Measurements from ENCODE around the gene CFAP45. TPM values are rescaled to one million over a fixed set of nuclear protein-coding genes. Genes with fewer than 3 reads are reported as not detected.

The CFAP45 gene
- polyA plus RNA-seq, 1 of the 3 experiments (the other 2 are of a cell fraction): 0.74 TPM

GRCh38 chr1:159896546-159896930 is 3.4 kb downstream of the CFAP45 start:
- DNase-seq: no peak
- ChIA-PET CTCF (interaction anchor here (14.6 kb wide), 1 partner anchor 100 kb away, joined by 533 read pairs; the partner anchor contains the start of gene FCRL6), POLR2A (no interaction called here)
- Histone ChIP-seq H3K27ac (ENCODE audit: low read depth in 2 of 2, low read length in 1 of 2) (peak overlapping the region in 1 of 2 experiments; percentile 36; a peak in 1 of 4 replicates), H3K79me2 (ENCODE audit: insufficient read depth) (no peaks in the 10 kb centered on the region), H3K9me3 (no peaks in the 10 kb centered on the region), H3F3A (replicated peaks; ENCODE audit: insufficient read depth) (no peaks in the 10 kb centered on the region), H3K9ac (no peak overlapping the region), H3K4me1 (ENCODE audit: control insufficient read depth in 1 of 2, insufficient read depth in 2 of 2, low read depth in 1 of 2, low read length in 1 of 2) (0 out of 4 replicates have a peak, but pooled peaks cover 0 to 7% of the 10 kb centered on the region in 2 experiments), H3K4me2 (peak overlapping the region; percentile 31; the same call in 1 of the 2 replicates), H3K27me3 (ENCODE audit: insufficient read depth) (no peaks in the 10 kb centered on the region), H4K20me1 (ENCODE audit: insufficient read depth) (no peaks in the 10 kb centered on the region), H3K36me3 (replicated peaks in 1 of 2; ENCODE audit: control insufficient read depth in 1 of 2, insufficient read depth in 2 of 2, low read length in 1 of 2) (no peaks in the 10 kb centered on the region), H3K9me2 (no peaks in the 10 kb centered on the region), H3K4me3 (ENCODE audit: low read depth in 2 of 2, low read length in 1 of 2) (no peak overlapping the region), H2AFZ (ENCODE audit: low read depth) (no peak overlapping the region)
- TF ChIP-seq EZH2phosphoT487 (IDR thresholded peaks at IDR 0.05; ENCODE audit: borderline replicate concordance, low read depth) (no peak), JUND (IDR thresholded peaks at IDR 0.05) (no peak), SMC3 (IDR thresholded peaks at IDR 0.05; ENCODE audit: low read depth, low read length) (no peak), CHD2 (IDR thresholded peaks at IDR 0.05; ENCODE audit: low read length, partially characterized antibody) (no peak), GABPA (IDR thresholded peaks at IDR 0.05; ENCODE audit: low read depth) (no peak), MEF2A (IDR thresholded peaks at IDR 0.05; ENCODE audit: borderline replicate concordance, low read depth) (no peak), NRF1 (IDR thresholded peaks at IDR 0.05; ENCODE audit: low read depth, low read length) (no peak), FOXM1 (IDR thresholded peaks at IDR 0.05; ENCODE audit: low read depth) (no peak), USF1 (IDR thresholded peaks at IDR 0.05; ENCODE audit: borderline replicate concordance, low read depth) (no peak), SIN3A (IDR thresholded peaks at IDR 0.05; ENCODE audit: borderline replicate concordance, low read depth, low read length) (no peak), MXI1 (IDR thresholded peaks at IDR 0.05; ENCODE audit: low read depth, low read length) (no peak), RAD21 (IDR thresholded peaks at IDR 0.05; ENCODE audit: low read length) (no peak)
- TF ChIP-seq, protein P1, sequence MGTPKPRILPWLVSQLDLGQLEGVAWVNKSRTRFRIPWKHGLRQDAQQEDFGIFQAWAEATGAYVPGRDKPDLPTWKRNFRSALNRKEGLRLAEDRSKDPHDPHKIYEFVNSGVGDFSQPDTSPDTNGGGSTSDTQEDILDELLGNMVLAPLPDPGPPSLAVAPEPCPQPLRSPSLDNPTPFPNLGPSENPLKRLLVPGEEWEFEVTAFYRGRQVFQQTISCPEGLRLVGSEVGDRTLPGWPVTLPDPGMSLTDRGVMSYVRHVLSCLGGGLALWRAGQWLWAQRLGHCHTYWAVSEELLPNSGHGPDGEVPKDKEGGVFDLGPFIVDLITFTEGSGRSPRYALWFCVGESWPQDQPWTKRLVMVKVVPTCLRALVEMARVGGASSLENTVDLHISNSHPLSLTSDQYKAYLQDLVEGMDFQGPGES (IDR thresholded peaks at IDR 0.05; ENCODE audit: low read depth, low read length): no peak
- 75% methylated on average over 3 of the region's 3 CpGs for WGBS (ENCODE audit: low lambda C conversion rate)

DNA sequence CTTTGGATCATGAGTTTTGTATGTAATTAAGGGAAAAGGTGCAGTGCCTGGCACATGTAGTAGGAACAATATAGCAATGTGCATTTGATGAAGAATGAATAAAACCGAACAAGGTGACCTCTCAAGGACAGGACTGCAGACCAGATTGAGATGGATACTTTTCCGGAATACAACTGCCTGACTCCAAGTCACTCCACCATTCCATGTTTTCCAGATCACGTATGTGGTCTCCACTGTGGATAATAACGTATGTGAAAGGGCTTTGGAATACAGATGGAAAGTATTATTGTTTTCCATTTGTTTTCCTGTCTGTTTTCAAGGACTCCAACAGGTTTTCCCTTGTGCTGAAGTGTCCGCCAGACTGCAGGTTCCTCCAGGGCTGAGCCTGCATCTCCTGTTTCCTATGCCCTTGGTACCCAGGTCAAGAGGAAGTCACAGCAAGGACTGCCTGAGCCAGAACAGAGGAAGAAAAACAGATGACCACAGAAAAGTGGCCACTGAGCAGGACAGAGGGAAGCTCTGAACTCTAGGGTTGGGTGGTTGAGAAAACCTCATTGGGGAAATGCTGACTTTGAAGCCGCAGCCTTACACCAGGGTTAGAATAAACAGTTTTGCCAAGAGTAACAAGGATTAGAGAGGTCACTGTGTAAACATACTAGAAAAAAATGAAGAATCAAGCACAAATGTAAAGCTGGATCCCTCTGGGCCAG is 4.0 kb downstream of the CFAP45 start:
- Histone ChIP-seq H3K27me3 (ENCODE audit: insufficient read depth) (no peaks in the 10 kb centered on the region), H3K9me3 (no peaks in the 10 kb centered on the region), H3K4me1 (ENCODE audit: control insufficient read depth in 1 of 2, insufficient read depth in 2 of 2, low read depth in 1 of 2, low read length in 1 of 2) (peaks cover 0 to 11% of the 10 kb centered on the region in 2 experiments; a peak in 1 of 4 replicates), H3K4me3 (ENCODE audit: low read depth in 2 of 2, low read length in 1 of 2) (no peak overlapping the region), H3K27ac (ENCODE audit: low read depth in 2 of 2, low read length in 1 of 2) (peak overlapping the region in 1 of 2 experiments; percentile 36; a peak in 1 of 4 replicates), H3F3A (replicated peaks; ENCODE audit: insufficient read depth) (no peaks in the 10 kb centered on the region), H3K36me3 (replicated peaks in 1 of 2; ENCODE audit: control insufficient read depth in 1 of 2, insufficient read depth in 2 of 2, low read length in 1 of 2) (no peaks in the 10 kb centered on the region), H4K20me1 (ENCODE audit: insufficient read depth) (no peaks in the 10 kb centered on the region), H3K4me2 (peak overlapping the region; percentile 31; the same call in 1 of the 2 replicates), H3K9ac (no peak overlapping the region), H2AFZ (ENCODE audit: low read depth) (no peak overlapping the region), H3K79me2 (ENCODE audit: insufficient read depth) (no peaks in the 10 kb centered on the region), H3K9me2 (no peaks in the 10 kb centered on the region)
- ChIA-PET CTCF (interaction anchor here (0.6 to 14.6 kb wide), 5 partner anchors 49 to 119 kb away, joined by 3 to 533 read pairs (median 6); partner anchors contain the start of genes DUSP23, FCRL6 and IGSF9), POLR2A (no interaction called here)
- DNase-seq: no peak
- WGBS (ENCODE audit: low lambda C conversion rate): 78% methylated on average over 6 of the region's 6 CpGs
- TF ChIP-seq POLR2AphosphoS5 (IDR thresholded peaks at IDR 0.05; ENCODE audit: low read depth, low read length): no peak
- no peak for TF ChIP-seq RAD21 (IDR thresholded peaks at IDR 0.05; ENCODE audit: low read length)
- no peak for TF ChIP-seq TEAD4 (IDR thresholded peaks at IDR 0.05; ENCODE audit: borderline replicate concordance, insufficient read depth)
- no peak for TF ChIP-seq RXRA (IDR thresholded peaks at IDR 0.05; ENCODE audit: borderline replicate concordance, low read depth)
- no peak for TF ChIP-seq RFX5 (IDR thresholded peaks at IDR 0.05; ENCODE audit: low read length)
- TF ChIP-seq, protein P1 (IDR thresholded peaks at IDR 0.05; ENCODE audit: low read depth, low read length): no peak
- TF ChIP-seq CHD2 (IDR thresholded peaks at IDR 0.05; ENCODE audit: low read length, partially characterized antibody): no peak
- TF ChIP-seq USF2 (IDR thresholded peaks at IDR 0.05; ENCODE audit: borderline replicate concordance, low read depth, low read length): no peak
- no peak for TF ChIP-seq MEF2A (IDR thresholded peaks at IDR 0.05; ENCODE audit: borderline replicate concordance, low read depth)
- no peak for TF ChIP-seq ZBTB33 (IDR thresholded peaks at IDR 0.05; ENCODE audit: borderline replicate concordance, low read depth)

Data from SK-N-SH (cell line).